PFSK-1 (cell line): ENCODE data around the gene RNF223.

ENCODE experiments used
- POLR2AphosphoS5 ChIP-seq: IDR thresholded peaks from 2 replicates; pipeline ENCODE4 v1.6.1; 2012; ENCODE audit warnings: low read depth, mild to moderate bottlenecking, control low read depth, low read length, moderate library complexity
- TAF1 ChIP-seq: IDR thresholded peaks from 2 replicates; pipeline ENCODE4 v1.6.1; 2012; ENCODE audit warnings: low read length, control low read depth, borderline replicate concordance; ENCODE audit not compliant: insufficient read depth

GRCh38 chr1:1118011-1118875 is 44.1 kb upstream of the RNF223 start:
- TF ChIP-seq POLR2AphosphoS5 (no peak), TAF1 (no peak)
